ENCODE measurements around the gene CDH23.

DNA sequence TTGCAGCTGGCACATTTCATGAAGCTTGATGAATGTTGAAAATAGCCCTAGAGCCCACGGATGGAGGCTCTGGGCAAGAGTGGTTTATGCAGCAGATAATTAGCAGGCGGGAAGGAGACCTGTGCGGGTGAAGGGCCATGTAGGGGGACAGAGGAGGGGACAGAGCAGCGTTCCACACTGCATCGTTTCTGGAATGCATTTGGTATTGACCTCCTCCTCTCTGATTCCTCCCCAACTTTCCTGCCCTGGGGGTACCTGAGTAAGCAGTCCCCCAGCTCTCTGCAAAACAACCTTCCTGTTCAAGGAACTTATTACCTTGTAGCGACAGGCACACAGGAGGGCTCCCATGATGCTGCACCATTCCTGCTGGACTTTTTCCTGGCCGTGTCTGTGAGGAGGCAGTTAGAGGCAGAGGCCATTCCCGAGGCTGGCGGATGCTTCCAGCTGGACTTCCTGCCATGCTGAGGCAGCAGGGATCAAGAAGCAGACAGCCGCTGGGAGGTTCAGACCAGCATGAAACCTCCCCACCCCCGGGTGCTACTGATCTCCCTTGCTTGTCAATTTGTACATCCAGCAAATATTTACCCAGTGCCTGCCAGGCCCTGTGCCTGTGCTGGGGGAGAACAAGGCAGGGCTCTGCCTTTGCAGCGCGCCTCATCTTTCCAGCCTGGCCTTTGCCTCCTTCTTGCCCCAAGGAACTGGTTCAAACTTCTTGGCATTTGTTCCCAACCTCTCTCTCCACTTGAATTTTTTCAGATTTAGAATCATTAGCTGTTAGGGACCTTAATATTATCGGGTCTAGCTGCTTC is 48.9 kb upstream of the CDH23 start:
- TF ChIP-seq, protein P1, sequence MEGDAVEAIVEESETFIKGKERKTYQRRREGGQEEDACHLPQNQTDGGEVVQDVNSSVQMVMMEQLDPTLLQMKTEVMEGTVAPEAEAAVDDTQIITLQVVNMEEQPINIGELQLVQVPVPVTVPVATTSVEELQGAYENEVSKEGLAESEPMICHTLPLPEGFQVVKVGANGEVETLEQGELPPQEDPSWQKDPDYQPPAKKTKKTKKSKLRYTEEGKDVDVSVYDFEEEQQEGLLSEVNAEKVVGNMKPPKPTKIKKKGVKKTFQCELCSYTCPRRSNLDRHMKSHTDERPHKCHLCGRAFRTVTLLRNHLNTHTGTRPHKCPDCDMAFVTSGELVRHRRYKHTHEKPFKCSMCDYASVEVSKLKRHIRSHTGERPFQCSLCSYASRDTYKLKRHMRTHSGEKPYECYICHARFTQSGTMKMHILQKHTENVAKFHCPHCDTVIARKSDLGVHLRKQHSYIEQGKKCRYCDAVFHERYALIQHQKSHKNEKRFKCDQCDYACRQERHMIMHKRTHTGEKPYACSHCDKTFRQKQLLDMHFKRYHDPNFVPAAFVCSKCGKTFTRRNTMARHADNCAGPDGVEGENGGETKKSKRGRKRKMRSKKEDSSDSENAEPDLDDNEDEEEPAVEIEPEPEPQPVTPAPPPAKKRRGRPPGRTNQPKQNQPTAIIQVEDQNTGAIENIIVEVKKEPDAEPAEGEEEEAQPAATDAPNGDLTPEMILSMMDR (IDR thresholded peaks at IDR 0.05), result no peak
- TF ChIP-seq EZH2 (IDR thresholded peaks at IDR 0.05; ENCODE audit: borderline replicate concordance, insufficient read depth, low read depth, low read length, poor library complexity, severe bottlenecking), result no peak
